Neural progenitor cell (in vitro differentiated cells): ENCODE measurements around the gene SH3BGRL. TPM values are rescaled to one million over a fixed set of nuclear protein-coding genes. Genes with fewer than 3 reads are reported as not detected.

Source experiments
- DNase-seq: peaks from one replicate; pipeline ENCODE4 v3.0.0-alpha.2; 2016; ENCODE audit warnings: low spot score
- H2AFZ ChIP-seq: fragments of 200-600 bp; sonication (generic); replicated peaks from 2 replicates; pipeline ENCODE4 v1.6.1; 2016; ENCODE audit warnings: antibody characterized with exemption
- H3F3A ChIP-seq: fragments of 200-600 bp; sonication (generic); 2 replicates; pipeline ENCODE4 v1.6.1; 2016; ENCODE audit warnings: antibody characterized with exemption, low read depth
- H3K27ac ChIP-seq: fragments of 200-600 bp; sonication (generic); 2 replicates; pipeline ENCODE4 v1.5.1; 2016; ENCODE audit warnings: mild to moderate bottlenecking
- H3K27me3 ChIP-seq: fragments of 200-600 bp; sonication (generic); 2 replicates; pipeline ENCODE4 v1.6.1; 2016; ENCODE audit warnings: mild to moderate bottlenecking, moderate library complexity
- H3K36me3 ChIP-seq: fragments of 200-600 bp; sonication (generic); 2 replicates; pipeline ENCODE4 v1.5.1; 2016
- H3K4me1 ChIP-seq: fragments of 200-600 bp; sonication (generic); 2 replicates; pipeline ENCODE4 v1.6.1; 2016; ENCODE audit warnings: mixed run types
- H3K4me2 ChIP-seq: fragments of 200-600 bp; sonication (generic); 2 replicates; pipeline ENCODE4 v1.6.1; 2016
- H3K4me3 ChIP-seq: fragments of 200-600 bp; sonication (generic); 2 replicates; pipeline ENCODE4 v1.5.1; 2016
- H3K79me2 ChIP-seq: fragments of 200-600 bp; sonication (generic); 2 replicates; pipeline ENCODE4 v1.6.1; 2016; ENCODE audit warnings: low read depth
- H3K9ac ChIP-seq: fragments of 200-600 bp; sonication (generic); 2 replicates; pipeline ENCODE4 v1.6.1; 2016
- H3K9me3 ChIP-seq: fragments of 200-600 bp; sonication (generic); 2 replicates; pipeline ENCODE4 v1.5.1; 2016; ENCODE audit warnings: low read depth
- H4K20me1 ChIP-seq: fragments of 200-600 bp; sonication (generic); 2 replicates; pipeline ENCODE4 v1.6.1; 2016; ENCODE audit warnings: low read depth
- H3K27ac Mint-ChIP-seq: 3 replicates; pipeline ENCODE4 v1.8.0; 2021; ENCODE audit warnings: mixed read lengths
- H3K27me3 Mint-ChIP-seq: 2 replicates; pipeline ENCODE4 v1.8.0; 2022; ENCODE audit warnings: low read depth, mild to moderate bottlenecking, inconsistent platforms, moderate library complexity, mixed read lengths; ENCODE audit not compliant: insufficient read depth
- H3K36me3 Mint-ChIP-seq: 3 replicates; pipeline ENCODE4 v1.8.0; 2021; ENCODE audit warnings: mixed read lengths
- H3K4me1 Mint-ChIP-seq: 3 replicates; pipeline ENCODE4 v1.8.0; 2021; ENCODE audit warnings: mixed read lengths
- H3K4me3 Mint-ChIP-seq: 3 replicates; pipeline ENCODE4 v1.8.0; 2021; ENCODE audit warnings: mild to moderate bottlenecking, moderate library complexity, mixed read lengths
- H3K9me3 Mint-ChIP-seq: 3 replicates; pipeline ENCODE4 v1.8.0; 2020; ENCODE audit warnings: mixed read lengths
- EZH2 ChIP-seq: fragments of 200-600 bp; sonication (generic); IDR thresholded peaks from 2 replicates; pipeline ENCODE4 v1.6.1; 2017; ENCODE audit warnings: antibody characterized with exemption, mild to moderate bottlenecking, moderate library complexity
- EZH2phosphoT487 ChIP-seq: fragments of 200-600 bp; sonication (generic); IDR thresholded peaks from 2 replicates; pipeline ENCODE4 v1.6.1; 2017; ENCODE audit warnings: antibody characterized with exemption
- total RNA-seq: library from RNA; depleted of rRNA; stranded (reverse); fragments of >200 nt; gene quantifications from 2 replicates; pipeline ENCODE4 v1.2.3, GENCODE V29; 2015; ENCODE audit warnings: low replicate concordance
- TF ChIP-seq, protein P1 (sequence below): fragments of 200-600 bp; sonication (generic); IDR thresholded peaks from 2 replicates; pipeline ENCODE4 v1.5.1; 2017; ENCODE audit warnings: antibody characterized with exemption, mild to moderate bottlenecking

Gene SH3BGRL
- total RNA-seq, 1 donor from 2014 or later: 127 TPM

DNA sequence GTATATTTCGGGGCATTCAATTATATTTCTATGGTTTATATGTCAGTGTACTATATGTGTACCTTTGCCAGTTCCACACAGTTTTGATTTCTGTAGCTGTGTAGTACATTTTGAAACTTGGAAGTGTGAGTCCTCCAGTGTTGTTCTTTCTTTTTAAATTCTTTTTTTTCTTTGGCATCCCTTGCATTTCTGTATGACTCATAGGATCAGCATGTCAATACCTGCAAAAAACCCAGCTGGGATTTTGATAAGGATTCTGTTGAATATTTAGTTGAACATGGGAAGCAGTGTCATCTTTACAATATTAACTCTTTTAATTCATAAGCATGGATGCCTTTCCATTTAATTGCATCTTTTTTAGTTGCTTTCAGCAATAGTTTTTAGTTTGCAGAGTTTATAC lies 100.0 kb downstream of the SH3BGRL start:
- Histone ChIP-seq H3K4me2 (no peak overlapping the region), H3K36me3 (peaks cover 6% of the 10 kb centered on the region), H3K27ac (no peak overlapping the region), H3K4me3 (no peak overlapping the region), H3K27me3 (no peaks in the 10 kb centered on the region), H3K9ac (no peak overlapping the region), H3F3A (no peaks in the 10 kb centered on the region), H4K20me1 (no peaks in the 10 kb centered on the region), H3K4me1 (no peaks in the 10 kb centered on the region), H3K9me3 (no peaks in the 10 kb centered on the region), H2AFZ (no peak overlapping the region), H3K79me2 (no peaks in the 10 kb centered on the region)
- Mint-ChIP-seq H3K9me3 (no peaks in the 10 kb centered on the region), H3K27ac (no peak overlapping the region), H3K4me1 (no peaks in the 10 kb centered on the region), H3K4me3 (no peak overlapping the region), H3K36me3 (peaks cover 7% of the 10 kb centered on the region), H3K27me3 (no peaks in the 10 kb centered on the region)
- TF ChIP-seq, protein P1, sequence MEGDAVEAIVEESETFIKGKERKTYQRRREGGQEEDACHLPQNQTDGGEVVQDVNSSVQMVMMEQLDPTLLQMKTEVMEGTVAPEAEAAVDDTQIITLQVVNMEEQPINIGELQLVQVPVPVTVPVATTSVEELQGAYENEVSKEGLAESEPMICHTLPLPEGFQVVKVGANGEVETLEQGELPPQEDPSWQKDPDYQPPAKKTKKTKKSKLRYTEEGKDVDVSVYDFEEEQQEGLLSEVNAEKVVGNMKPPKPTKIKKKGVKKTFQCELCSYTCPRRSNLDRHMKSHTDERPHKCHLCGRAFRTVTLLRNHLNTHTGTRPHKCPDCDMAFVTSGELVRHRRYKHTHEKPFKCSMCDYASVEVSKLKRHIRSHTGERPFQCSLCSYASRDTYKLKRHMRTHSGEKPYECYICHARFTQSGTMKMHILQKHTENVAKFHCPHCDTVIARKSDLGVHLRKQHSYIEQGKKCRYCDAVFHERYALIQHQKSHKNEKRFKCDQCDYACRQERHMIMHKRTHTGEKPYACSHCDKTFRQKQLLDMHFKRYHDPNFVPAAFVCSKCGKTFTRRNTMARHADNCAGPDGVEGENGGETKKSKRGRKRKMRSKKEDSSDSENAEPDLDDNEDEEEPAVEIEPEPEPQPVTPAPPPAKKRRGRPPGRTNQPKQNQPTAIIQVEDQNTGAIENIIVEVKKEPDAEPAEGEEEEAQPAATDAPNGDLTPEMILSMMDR: no peak
- TF ChIP-seq EZH2 (no peak), EZH2phosphoT487 (no peak)
- DNase-seq: no peak

- H3F3A ChIP-seq: no peaks in the 10 kb centered on the region
- H3K36me3 ChIP-seq: peaks cover 3% of the 10 kb centered on the region
- H2AFZ ChIP-seq: no peak overlapping the region
- no peak overlapping the region for H3K4me3 ChIP-seq
- H3K9me3 ChIP-seq: peaks cover 2% of the 10 kb centered on the region
- Mint-ChIP-seq H3K9me3 (peaks cover 3% of the 10 kb centered on the region), H3K4me1 (no peaks in the 10 kb centered on the region), H3K36me3 (no peaks in the 10 kb centered on the region), H3K27ac (no peak overlapping the region), H3K4me3 (no peak overlapping the region), H3K27me3 (no peaks in the 10 kb centered on the region)
- H3K79me2 ChIP-seq: no peaks in the 10 kb centered on the region
- TF ChIP-seq EZH2phosphoT487 (no peak), EZH2 (no peak)
- TF ChIP-seq, protein P1: no peak
- no peak overlapping the region for H3K4me2 ChIP-seq
- H3K27me3 ChIP-seq: no peaks in the 10 kb centered on the region
- H4K20me1 ChIP-seq: no peaks in the 10 kb centered on the region
- no peak overlapping the region for H3K9ac ChIP-seq
- H3K27ac ChIP-seq: no peak overlapping the region
- no peak for DNase-seq
- H3K4me1 ChIP-seq: no peaks in the 10 kb centered on the region
These were observed 102.7 kb downstream of the SH3BGRL start for GRCh38 chrX:81304563-81304962.

- DNase-seq: no peak
These were observed 103.3 kb downstream of the SH3BGRL start for GRCh38 chrX:81305240-81305639.

More at GRCh38 chrX:81305240-81305639, 103.3 kb downstream of the SH3BGRL start:
- H3K27ac Mint-ChIP-seq: no peak overlapping the region
- no peaks in the 10 kb centered on the region for H3K27me3 Mint-ChIP-seq
- Histone ChIP-seq H3K79me2 (no peaks in the 10 kb centered on the region), H3K9ac (no peak overlapping the region), H3K27ac (no peak overlapping the region), H3K4me2 (no peak overlapping the region), H3K27me3 (no peaks in the 10 kb centered on the region), H3K36me3 (no peaks in the 10 kb centered on the region), H3K4me1 (no peaks in the 10 kb centered on the region), H3F3A (no peaks in the 10 kb centered on the region), H2AFZ (no peak overlapping the region), H4K20me1 (no peaks in the 10 kb centered on the region), H3K9me3 (peaks cover 4% of the 10 kb centered on the region), H3K4me3 (no peak overlapping the region)
- no peaks in the 10 kb centered on the region for H3K36me3 Mint-ChIP-seq
- TF ChIP-seq EZH2phosphoT487 (no peak), EZH2 (no peak)
- TF ChIP-seq, protein P1: no peak
- H3K4me3 Mint-ChIP-seq: no peak overlapping the region
- peaks cover 3% of the 10 kb centered on the region for H3K9me3 Mint-ChIP-seq
- H3K4me1 Mint-ChIP-seq: no peaks in the 10 kb centered on the region
